GM20000 (cell line): ENCODE measurements around the gene SBK2.

Source experiments
- DNase-seq: peaks from one replicate; pipeline ENCODE4 v3.0.0; 2012; ENCODE audit warnings: low spot score
- TF ChIP-seq, protein P1 (sequence below): IDR thresholded peaks from 2 replicates; pipeline ENCODE4 v1.5.1; 2012; ENCODE audit warnings: mild to moderate bottlenecking, control low read depth; ENCODE audit errors: extremely low read depth, missing control alignments

The SBK2 gene

DNA sequence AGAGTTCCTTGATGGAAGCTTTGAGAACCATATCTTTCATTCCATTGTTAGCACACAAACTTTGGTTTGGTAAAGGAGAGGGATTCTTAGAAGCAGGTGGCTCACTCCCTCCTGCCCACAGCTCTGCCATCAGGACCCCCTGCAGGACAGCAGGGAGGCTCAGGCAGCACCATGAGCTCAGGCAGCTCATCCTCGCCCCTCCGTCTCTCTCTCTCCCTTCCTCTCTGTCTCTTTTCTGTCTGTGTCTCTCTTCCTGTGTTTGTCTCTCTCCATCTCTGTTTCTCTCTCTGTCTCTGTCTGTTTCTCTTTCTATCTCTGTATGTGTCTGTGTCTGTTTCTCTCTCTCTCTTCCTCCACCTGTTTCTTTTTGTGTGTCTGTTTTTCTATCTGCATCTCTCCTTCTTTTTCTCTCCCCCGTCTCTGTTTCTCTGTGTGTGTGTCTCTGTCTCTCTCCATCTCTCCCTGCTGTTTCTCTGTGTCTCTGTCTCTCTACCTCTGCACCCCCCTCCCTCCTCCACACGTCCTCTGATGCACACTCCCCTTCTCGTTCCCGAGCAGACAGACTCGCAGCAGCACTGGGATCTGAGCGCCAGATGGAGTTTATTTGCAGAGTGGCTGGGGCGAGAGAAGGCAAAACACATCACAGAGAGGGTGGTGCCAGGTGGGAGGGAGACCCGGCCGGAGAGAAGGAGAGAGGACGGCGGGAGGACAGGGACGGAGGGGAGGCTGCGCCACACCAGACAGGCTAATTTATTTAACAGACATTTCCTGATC is 8.7 kb downstream of the SBK2 start:
- TF ChIP-seq, protein P1, sequence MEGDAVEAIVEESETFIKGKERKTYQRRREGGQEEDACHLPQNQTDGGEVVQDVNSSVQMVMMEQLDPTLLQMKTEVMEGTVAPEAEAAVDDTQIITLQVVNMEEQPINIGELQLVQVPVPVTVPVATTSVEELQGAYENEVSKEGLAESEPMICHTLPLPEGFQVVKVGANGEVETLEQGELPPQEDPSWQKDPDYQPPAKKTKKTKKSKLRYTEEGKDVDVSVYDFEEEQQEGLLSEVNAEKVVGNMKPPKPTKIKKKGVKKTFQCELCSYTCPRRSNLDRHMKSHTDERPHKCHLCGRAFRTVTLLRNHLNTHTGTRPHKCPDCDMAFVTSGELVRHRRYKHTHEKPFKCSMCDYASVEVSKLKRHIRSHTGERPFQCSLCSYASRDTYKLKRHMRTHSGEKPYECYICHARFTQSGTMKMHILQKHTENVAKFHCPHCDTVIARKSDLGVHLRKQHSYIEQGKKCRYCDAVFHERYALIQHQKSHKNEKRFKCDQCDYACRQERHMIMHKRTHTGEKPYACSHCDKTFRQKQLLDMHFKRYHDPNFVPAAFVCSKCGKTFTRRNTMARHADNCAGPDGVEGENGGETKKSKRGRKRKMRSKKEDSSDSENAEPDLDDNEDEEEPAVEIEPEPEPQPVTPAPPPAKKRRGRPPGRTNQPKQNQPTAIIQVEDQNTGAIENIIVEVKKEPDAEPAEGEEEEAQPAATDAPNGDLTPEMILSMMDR, result no peak
- no peak for DNase-seq

DNA sequence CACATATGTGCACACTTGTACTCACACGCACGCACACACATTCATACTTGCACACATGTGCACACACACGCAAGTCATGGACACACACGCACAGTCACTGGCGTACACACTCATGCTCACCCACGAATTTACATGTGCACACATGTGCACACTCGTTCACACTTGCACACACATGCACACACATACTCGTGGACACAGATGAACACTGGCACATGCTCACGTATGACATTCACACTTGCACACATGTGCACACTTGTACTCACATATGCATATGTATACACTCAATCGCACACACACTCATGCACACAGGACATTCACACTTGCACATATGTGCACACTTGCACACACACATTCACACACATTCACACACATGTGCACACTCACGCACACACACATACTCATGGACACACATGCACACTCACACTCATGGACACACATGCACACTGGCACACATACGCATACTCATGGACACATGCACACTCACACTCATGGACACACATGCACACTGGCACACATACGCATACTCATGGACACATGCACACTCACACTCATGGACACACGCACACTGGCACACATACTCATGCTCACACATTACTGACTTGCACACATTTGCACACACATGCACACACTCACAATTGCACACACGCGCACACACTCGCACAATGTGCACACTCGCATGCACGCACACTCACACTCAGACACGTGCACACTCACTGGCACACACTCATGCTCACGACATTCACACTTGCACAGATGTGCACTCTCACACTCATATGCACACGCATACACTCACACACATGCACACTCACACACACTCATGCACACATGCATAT is 9.5 kb downstream of the SBK2 start:
- DNase-seq, result no peak
- TF ChIP-seq, protein P1, result no peak

DNA sequence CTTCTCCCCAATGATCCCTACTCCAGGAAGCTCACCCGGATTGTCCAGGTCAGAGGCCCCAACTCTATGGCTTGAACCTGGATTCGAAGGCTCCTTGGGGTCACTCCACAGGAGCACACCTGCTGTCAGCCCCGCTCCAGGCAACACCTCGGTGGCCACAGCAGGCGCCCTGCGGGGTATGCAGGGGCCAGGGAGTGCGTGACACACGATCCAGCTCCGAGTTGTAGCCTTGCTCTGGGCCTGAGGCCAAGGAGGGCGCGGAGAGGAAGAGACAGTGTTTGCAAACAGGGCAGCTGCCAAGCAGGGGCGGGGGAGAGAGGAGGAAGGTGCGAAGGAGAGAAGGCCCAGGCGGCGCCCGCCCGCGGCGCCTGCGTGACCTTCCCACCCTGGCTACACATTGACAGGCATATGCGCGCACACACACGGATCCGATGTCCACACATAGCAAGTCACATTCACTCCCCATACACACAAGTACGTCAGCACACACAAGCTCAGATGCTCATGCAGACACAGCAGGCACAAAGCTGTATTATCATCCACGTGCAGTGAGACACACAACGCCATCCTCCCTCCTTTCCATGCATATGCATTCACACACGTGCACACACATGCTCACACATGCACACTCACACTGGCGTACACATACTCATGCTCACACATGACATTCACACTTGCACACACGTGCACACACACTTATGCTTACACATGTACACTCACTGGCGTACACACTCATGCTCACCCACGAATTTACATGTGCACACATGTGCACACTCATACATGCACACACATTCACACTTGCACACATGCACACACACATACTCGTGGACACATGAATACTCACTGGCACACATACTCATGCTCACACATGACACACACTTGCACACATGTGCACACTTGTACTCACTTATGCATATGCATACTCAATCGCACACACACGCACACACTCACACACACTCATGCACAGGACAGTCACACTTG is 10.4 kb downstream of the SBK2 start:
- TF ChIP-seq, protein P1, result no peak
- DNase-seq, result peak; percentile 10

GRCh38 chr19:55525289-55526101 is 11.4 kb downstream of the SBK2 start:
- TF ChIP-seq, protein P1, result no peak
- peak; percentile 8 for DNase-seq

- TF ChIP-seq, protein P1, result no peak
Measured at GRCh38 chr19:55520691-55521292, 16.1 kb downstream of the SBK2 start.

GRCh38 chr19:55519451-55520311 is 17.3 kb downstream of the SBK2 start:
- DNase-seq, result no peak
- TF ChIP-seq, protein P1, result no peak

More at GRCh38 chr19:55520691-55521292, 16.1 kb downstream of the SBK2 start:
- no peak for DNase-seq
